Measurements from ENCODE around the gene FN1.

GRCh38 chr2:215358312-215358845 lies 77.5 kb downstream of the FN1 start:
- TF ChIP-seq MAX (IDR thresholded peaks at IDR 0.05) (no peak), POLR2AphosphoS5 (IDR thresholded peaks at IDR 0.05; ENCODE audit: low read depth, low read length) (no peak), EZH2 (IDR thresholded peaks at IDR 0.05) (no peak), POLR2A (IDR thresholded peaks at IDR 0.05; ENCODE audit: borderline replicate concordance, extremely low read depth, insufficient read depth, insufficient read length) (no peak), ZFX (IDR thresholded peaks at IDR 0.05) (no peak), REST (IDR thresholded peaks at IDR 0.05; ENCODE audit: low read depth) (no peak), EGR1 (IDR thresholded peaks at IDR 0.05; ENCODE audit: low read depth) (no peak)
- TF ChIP-seq, protein P1, sequence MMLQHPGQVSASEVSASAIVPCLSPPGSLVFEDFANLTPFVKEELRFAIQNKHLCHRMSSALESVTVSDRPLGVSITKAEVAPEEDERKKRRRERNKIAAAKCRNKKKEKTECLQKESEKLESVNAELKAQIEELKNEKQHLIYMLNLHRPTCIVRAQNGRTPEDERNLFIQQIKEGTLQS (IDR thresholded peaks at IDR 0.05) = no peak
- TF ChIP-seq, protein P2, sequence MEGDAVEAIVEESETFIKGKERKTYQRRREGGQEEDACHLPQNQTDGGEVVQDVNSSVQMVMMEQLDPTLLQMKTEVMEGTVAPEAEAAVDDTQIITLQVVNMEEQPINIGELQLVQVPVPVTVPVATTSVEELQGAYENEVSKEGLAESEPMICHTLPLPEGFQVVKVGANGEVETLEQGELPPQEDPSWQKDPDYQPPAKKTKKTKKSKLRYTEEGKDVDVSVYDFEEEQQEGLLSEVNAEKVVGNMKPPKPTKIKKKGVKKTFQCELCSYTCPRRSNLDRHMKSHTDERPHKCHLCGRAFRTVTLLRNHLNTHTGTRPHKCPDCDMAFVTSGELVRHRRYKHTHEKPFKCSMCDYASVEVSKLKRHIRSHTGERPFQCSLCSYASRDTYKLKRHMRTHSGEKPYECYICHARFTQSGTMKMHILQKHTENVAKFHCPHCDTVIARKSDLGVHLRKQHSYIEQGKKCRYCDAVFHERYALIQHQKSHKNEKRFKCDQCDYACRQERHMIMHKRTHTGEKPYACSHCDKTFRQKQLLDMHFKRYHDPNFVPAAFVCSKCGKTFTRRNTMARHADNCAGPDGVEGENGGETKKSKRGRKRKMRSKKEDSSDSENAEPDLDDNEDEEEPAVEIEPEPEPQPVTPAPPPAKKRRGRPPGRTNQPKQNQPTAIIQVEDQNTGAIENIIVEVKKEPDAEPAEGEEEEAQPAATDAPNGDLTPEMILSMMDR (IDR thresholded peaks at IDR 0.05 in 2 of 3, conservative IDR thresholded peaks at IDR 0.05 in 1 of 3; ENCODE audit: borderline replicate concordance in 1 of 3, insufficient read depth in 1 of 3, low read depth in 2 of 3, low read length in 2 of 3) = no peak
